GM19023 (cell line): ENCODE results near the gene RNU1-2.
"Not testable (repeated sequence)": the region's sequence is repeated elsewhere in the genome, so short reads cannot be mapped to it uniquely, and the experiment has no call there.

Experiments used
- ATAC-seq: cut with Tn5 transposase; IDR thresholded peaks from one replicate; pipeline ENCODE4 v1.9.1; 2021; ENCODE audit warnings: mild to moderate bottlenecking, moderate library complexity; ENCODE audit not compliant: unreplicated experiment

The RNU1-2 gene

GRCh38 chr1:16925635-16926490, 30.1 kb downstream of the RNU1-2 start:
- no peak for ATAC-seq

- ATAC-seq: no peak
These were observed 30.8 kb downstream of the RNU1-2 start for GRCh38 chr1:16926491-16927073.

GRCh38 chr1:16927256-16927655, 31.5 kb downstream of the RNU1-2 start:
- no peak for ATAC-seq

GRCh38 chr1:16927711-16928485, 32.1 kb downstream of the RNU1-2 start:
- no peak for ATAC-seq

- not testable (repeated sequence) for ATAC-seq
These were observed 33.6 kb downstream of the RNU1-2 start for GRCh38 chr1:16929146-16930041.

- not testable (repeated sequence) for ATAC-seq
These were observed 35.6 kb downstream of the RNU1-2 start for GRCh38 chr1:16931206-16931934.

GRCh38 chr1:16933945-16934344, 38.2 kb downstream of the RNU1-2 start:
- ATAC-seq: not testable (repeated sequence)

- ATAC-seq: not testable (repeated sequence)
These were observed 40.8 kb downstream of the RNU1-2 start for GRCh38 chr1:16936580-16936979.

GRCh38 chr1:16938351-16939321, 42.9 kb downstream of the RNU1-2 start:
- no peak for ATAC-seq

- ATAC-seq: not testable (repeated sequence)
These were observed 43.8 kb downstream of the RNU1-2 start for GRCh38 chr1:16939386-16940180.

GRCh38 chr1:16944038-16944437, 48.3 kb downstream of the RNU1-2 start:
- no peak for ATAC-seq

GRCh38 chr1:16945512-16945911, 49.7 kb downstream of the RNU1-2 start:
- ATAC-seq: not testable (repeated sequence)
